HEK293T (cell line): ENCODE measurements around the gene MAX.

Experiments used
- BHLHE40 ChIP-seq: fragments of 450-650 bp; IDR thresholded peaks from 2 replicates; pipeline ENCODE4 v1.6.1; 2016; ENCODE audit warnings: mild to moderate bottlenecking, moderate library complexity, borderline replicate concordance
- FOXA1 ChIP-seq: fragments of 450-650 bp; IDR thresholded peaks from 2 replicates; pipeline ENCODE4 v1.6.1; 2016; ENCODE audit warnings: mild to moderate bottlenecking
- FOXK2 ChIP-seq: fragments of 450-650 bp; IDR thresholded peaks from 2 replicates; pipeline ENCODE4 v1.6.1; 2016; ENCODE audit warnings: mild to moderate bottlenecking
- FOXM1 ChIP-seq: fragments of 450-650 bp; IDR thresholded peaks from 2 replicates; pipeline ENCODE4 v1.6.1; 2017; ENCODE audit warnings: mild to moderate bottlenecking, borderline replicate concordance
- LEF1 ChIP-seq: fragments of 450-650 bp; IDR thresholded peaks from 2 replicates; pipeline ENCODE4 v1.6.1; 2017; ENCODE audit warnings: mild to moderate bottlenecking, borderline replicate concordance
- SP1 ChIP-seq: fragments of 450-650 bp; IDR thresholded peaks from 2 replicates; pipeline ENCODE4 v1.6.1; 2017
- TARDBP ChIP-seq: fragments of 450-650 bp; IDR thresholded peaks from 2 replicates; pipeline ENCODE4 v1.6.1; 2016
- ZNF384 ChIP-seq: fragments of 450-650 bp; IDR thresholded peaks from 2 replicates; pipeline ENCODE4 v1.6.1; 2016
- TF ChIP-seq, protein P1 (sequence below): fragments of 450-650 bp; IDR thresholded peaks from 2 replicates; pipeline ENCODE4 v1.6.1; 2016

DNA sequence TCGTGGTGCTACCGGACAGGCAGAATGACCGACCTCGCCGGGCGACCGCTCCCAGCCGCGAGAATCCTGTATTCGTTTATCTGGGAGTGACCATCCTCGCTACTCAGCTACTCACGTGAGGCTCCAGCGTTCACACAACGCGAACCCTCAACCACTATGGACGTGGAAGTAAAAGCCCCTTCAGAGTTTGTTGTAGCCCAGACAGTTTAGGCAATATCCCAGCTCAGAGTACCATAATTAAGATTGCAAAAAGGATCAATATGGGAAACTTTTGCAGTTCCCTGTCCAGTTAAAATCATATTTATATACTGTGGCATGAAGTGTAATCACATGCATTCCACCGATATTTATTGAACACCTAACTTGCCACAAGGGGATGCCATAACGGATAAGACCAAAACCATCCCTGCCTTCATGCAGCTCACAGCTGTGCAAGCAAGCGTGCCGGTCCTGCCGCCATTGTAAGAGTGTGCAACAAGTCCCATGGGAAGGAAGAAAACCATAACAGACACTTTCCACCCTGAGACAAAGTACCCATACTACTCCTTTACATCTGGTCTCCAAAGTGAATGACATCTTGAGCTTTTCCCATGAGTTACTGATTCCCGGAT lies 938 bp upstream of the MAX start:
- TF ChIP-seq FOXA1 (no peak), SP1 (no peak), FOXM1 (no peak), ZNF384 (no peak), FOXK2 (no peak), BHLHE40 (no peak), LEF1 (no peak), TARDBP (no peak)
- TF ChIP-seq, protein P1, sequence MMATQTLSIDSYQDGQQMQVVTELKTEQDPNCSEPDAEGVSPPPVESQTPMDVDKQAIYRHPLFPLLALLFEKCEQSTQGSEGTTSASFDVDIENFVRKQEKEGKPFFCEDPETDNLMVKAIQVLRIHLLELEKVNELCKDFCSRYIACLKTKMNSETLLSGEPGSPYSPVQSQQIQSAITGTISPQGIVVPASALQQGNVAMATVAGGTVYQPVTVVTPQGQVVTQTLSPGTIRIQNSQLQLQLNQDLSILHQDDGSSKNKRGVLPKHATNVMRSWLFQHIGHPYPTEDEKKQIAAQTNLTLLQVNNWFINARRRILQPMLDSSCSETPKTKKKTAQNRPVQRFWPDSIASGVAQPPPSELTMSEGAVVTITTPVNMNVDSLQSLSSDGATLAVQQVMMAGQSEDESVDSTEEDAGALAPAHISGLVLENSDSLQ: no peak
